Measurements from ENCODE around the gene RASL12.

GRCh38 chr15:65077291-65077980 is 9.6 kb upstream of the RASL12 start:
- TF ChIP-seq ZFP36 (IDR thresholded peaks at IDR 0.05; ENCODE audit: borderline replicate concordance, partially characterized antibody): no peak
- TF ChIP-seq CTCF (IDR thresholded peaks at IDR 0.05): no peak
- no peak for TF ChIP-seq HDAC2 (IDR thresholded peaks at IDR 0.05)
- TF ChIP-seq POLR2A (IDR thresholded peaks at IDR 0.05; ENCODE audit: low read length): no peak
- TF ChIP-seq JUNB (IDR thresholded peaks at IDR 0.05): no peak
- no peak for TF ChIP-seq SMC3 (IDR thresholded peaks at IDR 0.05)
- no peak for TF ChIP-seq NR3C1 (IDR thresholded peaks at IDR 0.05)
- TF ChIP-seq SREBF2 (IDR thresholded peaks at IDR 0.05): no peak
- no peak for TF ChIP-seq CHD2 (IDR thresholded peaks at IDR 0.05; ENCODE audit: low read length, partially characterized antibody)
- no peak for TF ChIP-seq CBX2 (IDR thresholded peaks at IDR 0.05; ENCODE audit: borderline replicate concordance, low read depth)
- no peak for TF ChIP-seq MAFK (IDR thresholded peaks at IDR 0.05; ENCODE audit: partially characterized antibody)
- TF ChIP-seq REST (IDR thresholded peaks at IDR 0.05): no peak
- no peak for TF ChIP-seq USF2 (IDR thresholded peaks at IDR 0.05)
- no peak for TF ChIP-seq CEBPB (IDR thresholded peaks at IDR 0.05)
